K562 (cell line): ENCODE results near the gene IL17RC. TPM values are rescaled to one million over a fixed set of nuclear protein-coding genes. Genes with fewer than 3 reads are reported as not detected.

ENCODE experiments used
- DMBX1 ChIP-seq: fragments of 250-450 bp; sonication (Bioruptor Pico); IDR thresholded peaks from 2 replicates; pipeline ENCODE4 v1.8.0; 2022; ENCODE audit warnings: inconsistent platforms, mild to moderate bottlenecking, moderate library complexity, borderline replicate concordance
- E2F3 ChIP-seq: fragments of 250-450 bp; sonication (Bioruptor Pico); IDR thresholded peaks from 2 replicates; pipeline ENCODE4 v1.4.0; 2020; ENCODE audit warnings: mild to moderate bottlenecking
- ESRRA ChIP-seq: fragments of 450-650 bp; IDR thresholded peaks from 2 replicates; pipeline ENCODE4 v1.6.1; 2014; ENCODE audit warnings: low read depth, mild to moderate bottlenecking, moderate library complexity, borderline replicate concordance
- FOXO4 ChIP-seq: fragments of 450-650 bp; formaldehyde crosslinking; IDR thresholded peaks from 2 replicates; pipeline ENCODE4 v1.4.0; 2020; ENCODE audit warnings: mild to moderate bottlenecking, moderate library complexity
- GTF2F1 ChIP-seq: IDR thresholded peaks from 2 replicates; pipeline ENCODE4 v1.6.1; 2011; ENCODE audit warnings: low read depth, low read length, improper control_type of control experiment
- HCFC1 ChIP-seq: IDR thresholded peaks from 2 replicates; pipeline ENCODE4 v1.6.1; 2012; ENCODE audit warnings: low read depth, low read length, improper control_type of control experiment
- HDAC1 ChIP-seq, 2 experiments: fragments of 450-650 bp; IDR thresholded peaks; 2 replicates each; pipeline ENCODE4 v1.6.1; 2016 to 2017; ENCODE audit warnings: inconsistent platforms in 1 of 2, mild to moderate bottlenecking in 1 of 2, moderate library complexity in 1 of 2
- HSF4 ChIP-seq: fragments of 250-450 bp; sonication (Bioruptor Pico); IDR thresholded peaks from 2 replicates; pipeline ENCODE4 v2.1.2; 2022; ENCODE audit warnings: mild to moderate bottlenecking, moderate library complexity, borderline replicate concordance
- LCOR ChIP-seq: sonication (generic); formaldehyde crosslinking; IDR thresholded peaks from 2 replicates; pipeline ENCODE4 v1.8.0; 2022; ENCODE audit warnings: mild to moderate bottlenecking, missing genetic modification reagents
- MYC ChIP-seq, 2 experiments: fragments of 250-450 bp in 1 of 2; sonication (Bioruptor Pico) in 1 of 2; IDR thresholded peaks; 2 replicates each; pipeline versions ENCODE4 v1.5.1 to v1.6.1; 2012 to 2021; ENCODE audit warnings: low read depth in 2 of 2, borderline replicate concordance in 1 of 2, improper control_type of control experiment in 1 of 2, low read length in 1 of 2, mild to moderate bottlenecking in 1 of 2, moderate library complexity in 1 of 2
- NR4A1 ChIP-seq, 2 experiments: fragments of 250-450 bp in 1 of 2; fragments of 450-650 bp in 1 of 2; sonication (Bioruptor Pico) in 1 of 2; IDR thresholded peaks; 2 replicates each; pipeline versions ENCODE4 v1.4.0 to v1.6.1; 2016 to 2020; ENCODE audit warnings: mild to moderate bottlenecking in 2 of 2, missing compliant biosample characterization in 1 of 2, missing genetic modification characterization in 1 of 2, moderate library complexity in 1 of 2
- PREB ChIP-seq: sonication (generic); formaldehyde crosslinking; IDR thresholded peaks from 2 replicates; pipeline ENCODE4 v1.8.1; 2023; ENCODE audit warnings: mild to moderate bottlenecking, missing genetic modification reagents
- RNF2 ChIP-seq: sonication (generic); IDR thresholded peaks from 2 replicates; pipeline ENCODE4 v1.6.1; 2016
- SAFB ChIP-seq: fragments of 200-400 bp; formaldehyde crosslinking; IDR thresholded peaks from 2 replicates; pipeline ENCODE4 v1.6.1; 2017; ENCODE audit warnings: low read depth, low read length, borderline replicate concordance
- SMAD4 ChIP-seq: fragments of 250-450 bp; sonication (Bioruptor Pico); conservative IDR thresholded peaks from 2 replicates; pipeline ENCODE4 v1.8.0; 2021; ENCODE audit warnings: inconsistent platforms, mild to moderate bottlenecking, moderate library complexity
- SMC3 ChIP-seq: conservative IDR thresholded peaks from 2 replicates; pipeline ENCODE4 v1.6.1; 2011; ENCODE audit warnings: low read depth, low read length, improper control_type of control experiment; ENCODE audit not compliant: insufficient read depth
- ZBTB17 ChIP-seq: fragments of 450-650 bp; formaldehyde crosslinking; IDR thresholded peaks from 2 replicates; pipeline ENCODE4 v1.4.0; 2020; ENCODE audit warnings: mild to moderate bottlenecking
- ZC3H11A ChIP-seq: IDR thresholded peaks from 2 replicates; pipeline ENCODE4 v1.6.1; 2012; ENCODE audit warnings: low read depth, low read length, improper control_type of control experiment
- ZNF444 ChIP-seq: fragments of 250-450 bp; sonication (Bioruptor Pico); IDR thresholded peaks from 2 replicates; pipeline ENCODE4 v1.4.0; 2020; ENCODE audit warnings: mild to moderate bottlenecking, moderate library complexity
- ZNF449 ChIP-seq: fragments of 250-450 bp; sonication (Bioruptor Pico); IDR thresholded peaks from 2 replicates; pipeline ENCODE4 v1.8.0; 2022; ENCODE audit warnings: moderate library complexity, mild to moderate bottlenecking, inconsistent platforms
- ZNF583 ChIP-seq: fragments of 250-450 bp; sonication (Bioruptor Pico); IDR thresholded peaks from 2 replicates; pipeline ENCODE4 v1.4.0; 2020
- ZNF644 ChIP-seq: fragments of 200-800 bp; sonication (Bioruptor generic); IDR thresholded peaks from 2 replicates; pipeline ENCODE4 v1.6.1; 2016; ENCODE audit warnings: low read depth, missing genetic modification characterization, missing compliant biosample characterization
- polyA plus RNA-seq, 8 experiments: library from polyadenylated mRNA; depleted of rRNA in 4 of 8; stranded (reverse) in 5 of 8; unstranded in 3 of 8; fragments of >200 nt; fragmentation: Nextera tagmentation in 2 of 8; fragmentation: Illumina TruSeq in 1 of 8; extraction: Ambion mirVana in 2 of 8; extraction: Trizol in 1 of 8; gene quantifications; 2 replicates each; pipeline versions ENCODE4 v1.2.1 to v1.2.3, GENCODE V29; 2011 to 2014; ENCODE audit warnings: inconsistent platforms in 1 of 8, missing spikeins in 1 of 8
- total RNA-seq, 7 experiments: library from RNA; depleted of rRNA in 6 of 7; stranded (reverse); fragments of >200 nt in 6 of 7; fragmentation: Illumina TruSeq in 2 of 7; extraction: Trizol in 2 of 7; gene quantifications; 2 replicates each; pipeline versions ENCODE4 v1.2.1 to v1.2.3, GENCODE V29; 2011 to 2021; ENCODE audit warnings: low replicate concordance in 1 of 7
- TF ChIP-seq, protein P1 (sequence below): sonication (generic); formaldehyde crosslinking; IDR thresholded peaks from 2 replicates; pipeline ENCODE4 v1.8.0; 2022; ENCODE audit warnings: mild to moderate bottlenecking, missing genetic modification reagents

Gene IL17RC
- total and polyA plus RNA-seq, 9 of the 15 experiments (the other 6 are each of a cell fraction or from before 2014, with no cell fraction given) = 0.15 to 11.4 (median 7.1) TPM; not detected in 1

DNA sequence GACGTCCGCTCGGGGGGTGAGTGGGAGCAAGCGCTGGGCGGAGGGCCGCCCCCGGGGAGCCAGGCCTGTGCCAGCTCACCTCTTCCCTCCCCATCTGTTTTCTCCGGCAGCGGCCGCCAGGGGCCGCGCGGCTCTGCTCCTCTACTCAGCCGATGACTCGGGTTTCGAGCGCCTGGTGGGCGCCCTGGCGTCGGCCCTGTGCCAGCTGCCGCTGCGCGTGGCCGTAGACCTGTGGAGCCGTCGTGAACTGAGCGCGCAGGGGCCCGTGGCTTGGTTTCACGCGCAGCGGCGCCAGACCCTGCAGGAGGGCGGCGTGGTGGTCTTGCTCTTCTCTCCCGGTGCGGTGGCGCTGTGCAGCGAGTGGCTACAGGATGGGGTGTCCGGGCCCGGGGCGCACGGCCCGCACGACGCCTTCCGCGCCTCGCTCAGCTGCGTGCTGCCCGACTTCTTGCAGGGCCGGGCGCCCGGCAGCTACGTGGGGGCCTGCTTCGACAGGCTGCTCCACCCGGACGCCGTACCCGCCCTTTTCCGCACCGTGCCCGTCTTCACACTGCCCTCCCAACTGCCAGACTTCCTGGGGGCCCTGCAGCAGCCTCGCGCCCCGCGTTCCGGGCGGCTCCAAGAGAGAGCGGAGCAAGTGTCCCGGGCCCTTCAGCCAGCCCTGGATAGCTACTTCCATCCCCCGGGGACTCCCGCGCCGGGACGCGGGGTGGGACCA lies 16.1 kb downstream of the IL17RC start (continued):
- TF ChIP-seq PREB = no peak
- TF ChIP-seq NR4A1 (CRISPR knock-in tag; IDR thresholded peaks at IDR 0.05) = peak; percentile 40; the same call in 1 of the 2 replicates
- TF ChIP-seq NR4A1 (tag; IDR thresholded peaks at IDR 0.05) = peak; percentile 78; the same call in 1 of the 2 replicates
- TF ChIP-seq ZBTB17 (CRISPR knock-in tag) = peak; percentile 94
- TF ChIP-seq, protein P1, sequence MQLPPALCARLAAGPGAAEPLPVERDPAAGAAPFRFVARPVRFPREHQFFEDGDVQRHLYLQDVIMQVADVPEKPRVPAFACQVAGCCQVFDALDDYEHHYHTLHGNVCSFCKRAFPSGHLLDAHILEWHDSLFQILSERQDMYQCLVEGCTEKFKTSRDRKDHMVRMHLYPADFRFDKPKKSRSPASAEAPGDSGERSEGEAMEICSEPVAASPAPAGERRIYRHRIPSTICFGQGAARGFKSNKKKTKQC (CRISPR knock-in tag) = peak; percentile 86
- peak; percentile 84; the same call in 1 of the 2 replicates for TF ChIP-seq FOXO4 (CRISPR knock-in tag)
- peak; percentile 68; the same call in 1 of the 2 replicates for TF ChIP-seq ZNF583
- peak; percentile 79 for TF ChIP-seq SMC3
- TF ChIP-seq ZNF449 (CRISPR knock-in tag) = no peak
- peak; percentile 86 for TF ChIP-seq SMAD4 (CRISPR knock-in tag)
- TF ChIP-seq ZNF444 (CRISPR knock-in tag) = no peak
- 0 out of 2 replicates have a peak, but pooled peaks have one; percentile 34 for TF ChIP-seq ZNF644
- 0 out of 2 replicates have a peak, but pooled peaks have one; percentile 46 for TF ChIP-seq DMBX1 (CRISPR knock-in tag)
- TF ChIP-seq HSF4 (CRISPR knock-in tag) = no peak
- 0 out of 2 replicates have a peak, but pooled peaks have one; percentile 60 for TF ChIP-seq E2F3 (CRISPR knock-in tag)
- peak; percentile 81 for TF ChIP-seq MYC (IDR thresholded peaks at IDR 0.05; ENCODE audit: low read depth, low read length)
- no peak; the same call in 1 of the 2 replicates for TF ChIP-seq MYC (CRISPR knock-in tag; IDR thresholded peaks at IDR 0.05; ENCODE audit: borderline replicate concordance, low read depth)
- TF ChIP-seq ESRRA = peak; percentile 64; the same call in 1 of the 2 replicates
- TF ChIP-seq RNF2 = peak; percentile 52; the same call in 1 of the 2 replicates
- TF ChIP-seq SAFB = peak; percentile 91
- peak; percentile 84; the same call in 1 of the 2 replicates for TF ChIP-seq LCOR (CRISPR knock-in tag)
- TF ChIP-seq HDAC1 (IDR thresholded peaks at IDR 0.05) = peak in 1 of 2 experiments; percentile 80; a peak in 2 of 4 replicates
- peak; percentile 76; the same call in 1 of the 2 replicates for TF ChIP-seq GTF2F1
- TF ChIP-seq HCFC1 = peak; percentile 61
- no peak for TF ChIP-seq ZC3H11A
